HG03575 (cell line): ENCODE data around the gene OR10R2.

ENCODE experiments used
- ATAC-seq: cut with Tn5 transposase; IDR thresholded peaks from one replicate; pipeline ENCODE4 v1.9.1; 2021; ENCODE audit not compliant: unreplicated experiment, insufficient number of reproducible peaks, low FRiP score; ENCODE audit errors: extremely low read depth

OR10R2 gene

GRCh38 chr1:158520955-158521665 lies 49.1 kb downstream of the OR10R2 start:
- no peak for ATAC-seq

- ATAC-seq: no peak
Measured at GRCh38 chr1:158521666-158522058, 49.6 kb downstream of the OR10R2 start.

- no peak for ATAC-seq
Measured at GRCh38 chr1:158527190-158527815, 55.3 kb downstream of the OR10R2 start.
